Measurements from ENCODE around the gene CYLD. TPM values are rescaled to one million over a fixed set of nuclear protein-coding genes. Genes with fewer than 3 reads are reported as not detected.

The CYLD gene
- total and polyA plus RNA-seq, 10 of the 15 experiments (the other 5 are each of a cell fraction or from before 2014, with no cell fraction given): 19.2 to 106 (median 46.1) TPM

GRCh38 chr16:50696575-50697420, 45.1 kb upstream of the CYLD start (continued):
- TF ChIP-seq MAX (IDR thresholded peaks at IDR 0.05; ENCODE audit: low read depth, low read length) (peak; percentile 69), RAD21 (IDR thresholded peaks at IDR 0.05; ENCODE audit: insufficient read depth, low read depth, low read length) (no peak), SUPT20H (IDR thresholded peaks at IDR 0.05; ENCODE audit: borderline replicate concordance, control insufficient read depth, low read depth, low read length) (no peak), HDAC6 (IDR thresholded peaks at IDR 0.05; ENCODE audit: unreplicated experiment) (no peak), E2F8 (IDR thresholded peaks at IDR 0.05; ENCODE audit: low read depth, partially characterized antibody) (no peak), RELB (IDR thresholded peaks at IDR 0.05; ENCODE audit: low read depth) (peak; percentile 72), POLR2A (IDR thresholded peaks at IDR 0.05; ENCODE audit: low read depth, low read length) (0 out of 2 replicates have a peak, but pooled peaks have one; percentile 47), BMI1 (IDR thresholded peaks at IDR 0.05; ENCODE audit: borderline replicate concordance) (no peak), ELK1 (IDR thresholded peaks at IDR 0.05; ENCODE audit: low read depth, low read length) (no peak), BCL11A (IDR thresholded peaks at IDR 0.05; ENCODE audit: low read depth, low read length) (no peak), ZBTB4 (CRISPR knock-in tag; IDR thresholded peaks at IDR 0.05) (no peak), MXI1 (IDR thresholded peaks at IDR 0.05; ENCODE audit: low read depth, low read length) (peak; percentile 75), WRNIP1 (IDR thresholded peaks at IDR 0.05; ENCODE audit: borderline replicate concordance, low read depth, low read length) (no peak), ZBED1 (IDR thresholded peaks at IDR 0.05; ENCODE audit: borderline replicate concordance) (no peak), TCF3 (IDR thresholded peaks at IDR 0.05; ENCODE audit: borderline replicate concordance, insufficient read depth, low read depth, low read length) (no peak), SIX5 (IDR thresholded peaks at IDR 0.05; ENCODE audit: low read depth, low read length, severe bottlenecking) (no peak), KAT2A (conservative IDR thresholded peaks at IDR 0.05; ENCODE audit: control insufficient read depth, low read depth, low read length) (no peak), USF1 (IDR thresholded peaks at IDR 0.05; ENCODE audit: borderline replicate concordance, extremely low read length, insufficient read depth, low read depth, low read length) (peak; percentile 87), ZSCAN29 (IDR thresholded peaks at IDR 0.05) (no peak)
